H1 (cell line): ENCODE data around the gene MAP7. TPM values are rescaled to one million over a fixed set of nuclear protein-coding genes. Genes with fewer than 3 reads are reported as not detected.

ENCODE experiments used
- CTCF ChIA-PET: fragments of 300-600 bp; sonication (Branson Sonifier 250); formaldehyde crosslinking; loops from one replicate; lab custom pipeline; 2021; ENCODE audit not compliant: partially characterized antibody; lab: Charles Lee
- POLR2A ChIA-PET: fragments of 300-600 bp; sonication (Branson Sonifier 250); formaldehyde crosslinking; loops from one replicate; lab custom pipeline; 2021; ENCODE audit warnings: inconsistent platforms; ENCODE audit not compliant: partially characterized antibody; lab: Charles Lee
- DNase-seq, 2 experiments: peaks; one replicate each; pipeline versions ENCODE4 v3.0.0 to v3.0.0-alpha.2; 2010 to 2022; ENCODE audit warnings: low spot score in 2 of 2, low read depth in 1 of 2, mixed read lengths in 1 of 2
- FAIRE-seq: peaks from 2 replicates; lab custom pipeline; 2011; peaks lifted over from hg19 to GRCh38; lab: Jason Lieb, UNC
- H2AFZ ChIP-seq: 2 replicates; pipeline ENCODE4 v1.8.1; 2012; ENCODE audit warnings: low read length, inconsistent platforms
- H2AK5ac ChIP-seq: 2 replicates; pipeline ENCODE4 v1.6.1; 2013; ENCODE audit warnings: low read depth, low read length
- H2BK120ac ChIP-seq: replicated peaks from 2 replicates; pipeline ENCODE3; 2013; ENCODE audit warnings: low read depth, low read length, inconsistent platforms
- H2BK12ac ChIP-seq: 2 replicates; pipeline ENCODE4 v1.6.1; 2013; ENCODE audit warnings: low read depth, low read length
- H2BK15ac ChIP-seq: 2 replicates; pipeline ENCODE4 v1.6.1; 2013; ENCODE audit warnings: low read length
- H2BK20ac ChIP-seq: 2 replicates; pipeline ENCODE4 v1.6.1; 2013; ENCODE audit warnings: low read length
- H2BK5ac ChIP-seq: 2 replicates; pipeline ENCODE4 v1.6.1; 2013; ENCODE audit warnings: low read depth, low read length
- H3K14ac ChIP-seq: 2 replicates; pipeline ENCODE4 v1.6.1; 2013; ENCODE audit warnings: inconsistent platforms; ENCODE audit not compliant: insufficient read length
- H3K18ac ChIP-seq: 2 replicates; pipeline ENCODE4 v1.6.1; 2013; ENCODE audit warnings: low read length; ENCODE audit errors: extremely low read depth
- H3K23ac ChIP-seq: 2 replicates; pipeline ENCODE4 v1.6.1; 2013; ENCODE audit warnings: inconsistent platforms; ENCODE audit not compliant: insufficient read length
- H3K23me2 ChIP-seq: 2 replicates; pipeline ENCODE4 v1.6.1; 2013; ENCODE audit warnings: low read depth, low read length
- H3K27ac ChIP-seq: 2 replicates; pipeline ENCODE4 v1.6.1; 2011; ENCODE audit warnings: low read depth, low read length, inconsistent platforms
- H3K27me3 ChIP-seq, 4 experiments: replicated peaks in 1 of 4; 1 replicate in 1 of 4; 2 replicates in 3 of 4; pipeline versions ENCODE4 v1.6.1 to v1.8.1; 2011 to 2013; ENCODE audit warnings: low read length in 3 of 4, mild to moderate bottlenecking in 3 of 4, inconsistent platforms in 2 of 4, mixed read lengths in 2 of 4, moderate library complexity in 1 of 4; ENCODE audit not compliant: control insufficient read depth in 3 of 4, insufficient read depth in 3 of 4; ENCODE audit errors: extremely low read depth in 1 of 4
- H3K36me3 ChIP-seq, 4 experiments: 2 replicates each; pipeline versions ENCODE4 v1.6.1 to v1.8.1; 2011 to 2013; ENCODE audit warnings: mild to moderate bottlenecking in 4 of 4, low read length in 3 of 4, moderate library complexity in 2 of 4, control low read depth in 1 of 4, inconsistent platforms in 1 of 4; ENCODE audit not compliant: insufficient read depth in 4 of 4, control insufficient read depth in 2 of 4
- H3K4ac ChIP-seq: replicated peaks from 2 replicates; pipeline ENCODE3; 2013; ENCODE audit warnings: low read length, low read depth, mixed read lengths, inconsistent platforms; ENCODE audit not compliant: insufficient read length
- H3K4me1 ChIP-seq, 4 experiments: replicated peaks in 1 of 4; 1 replicate in 1 of 4; 2 replicates in 3 of 4; pipeline versions ENCODE4 v1.6.1 to v1.8.1; 2011 to 2013; ENCODE audit warnings: low read length in 3 of 4, inconsistent platforms in 2 of 4, mixed read lengths in 1 of 4; ENCODE audit not compliant: insufficient read depth in 4 of 4, control insufficient read depth in 3 of 4
- H3K4me2 ChIP-seq, 2 experiments: 2 replicates each; pipeline versions ENCODE4 v1.6.1 to v1.8.1; 2011 to 2013; ENCODE audit warnings: low read depth in 2 of 2, low read length in 2 of 2, control low read depth in 1 of 2, inconsistent platforms in 1 of 2, mild to moderate bottlenecking in 1 of 2; ENCODE audit not compliant: insufficient read depth in 1 of 2
- H3K4me3 ChIP-seq, 4 experiments: fragments of 200-600, 300-600 bp in 1 of 4; sonication (generic), shearing (Covaris generic), sonication (Bioruptor Twin) in 1 of 4; 2 replicates each; pipeline versions ENCODE4 v1.5.1 to v1.8.1; 2011 to 2016; ENCODE audit warnings: low read length in 4 of 4, low read depth in 3 of 4, control low read depth in 2 of 4, inconsistent platforms in 2 of 4, mild to moderate bottlenecking in 2 of 4, mixed read lengths in 1 of 4, moderate library complexity in 1 of 4; ENCODE audit not compliant: insufficient read depth in 2 of 4; ENCODE audit errors: extremely low read depth in 1 of 4
- H3K56ac ChIP-seq: replicated peaks from 2 replicates; pipeline ENCODE3; 2013; ENCODE audit warnings: low read depth, mild to moderate bottlenecking, mixed read lengths, low read length, inconsistent platforms; ENCODE audit not compliant: insufficient read length
- H3K79me1 ChIP-seq: 2 replicates; pipeline ENCODE4 v1.6.1; 2013; ENCODE audit warnings: low read depth, low read length, control low read depth
- H3K79me2 ChIP-seq, 2 experiments: 2 replicates each; pipeline versions ENCODE4 v1.6.1 to v1.8.1; 2012 to 2013; ENCODE audit warnings: low read length in 2 of 2, mild to moderate bottlenecking in 2 of 2, inconsistent platforms in 1 of 2; ENCODE audit not compliant: insufficient read depth in 2 of 2, control insufficient read depth in 1 of 2
- H3K9ac ChIP-seq, 4 experiments: replicated peaks in 1 of 4; 1 replicate in 1 of 4; 2 replicates in 3 of 4; pipeline versions ENCODE4 v1.6.1 to v1.8.1; 2011 to 2013; ENCODE audit warnings: low read depth in 3 of 4, low read length in 3 of 4, control low read depth in 2 of 4, mild to moderate bottlenecking in 2 of 4, moderate library complexity in 2 of 4, inconsistent platforms in 1 of 4; ENCODE audit errors: extremely low read depth in 1 of 4
- H3K9me3 ChIP-seq, 2 experiments: 2 replicates each; pipeline versions ENCODE4 v1.6.1 to v1.8.1; 2012 to 2013; ENCODE audit warnings: mild to moderate bottlenecking in 2 of 2, moderate library complexity in 2 of 2, control low read depth in 1 of 2, inconsistent platforms in 1 of 2, low read depth in 1 of 2, low read length in 1 of 2, mixed read lengths in 1 of 2; ENCODE audit not compliant: insufficient read depth in 2 of 2
- H4K20me1 ChIP-seq, 2 experiments: replicated peaks in 1 of 2; 2 replicates each; pipeline versions ENCODE3 to v1.8.1; 2011 to 2013; ENCODE audit warnings: inconsistent platforms in 2 of 2, low read length in 2 of 2, mild to moderate bottlenecking in 1 of 2; ENCODE audit not compliant: insufficient read depth in 2 of 2, control insufficient read depth in 1 of 2
- H4K5ac ChIP-seq: 2 replicates; pipeline ENCODE4 v1.6.1; 2013; ENCODE audit warnings: low read length, low read depth, mixed read lengths, inconsistent platforms; ENCODE audit not compliant: insufficient read length
- H4K8ac ChIP-seq: 2 replicates; pipeline ENCODE4 v1.8.0; 2013; ENCODE audit warnings: mild to moderate bottlenecking, moderate library complexity, low read length, inconsistent platforms; ENCODE audit not compliant: insufficient read depth; ENCODE audit errors: extremely low read depth
- H4K91ac ChIP-seq: replicated peaks from 2 replicates; pipeline ENCODE3; 2013; ENCODE audit warnings: low read length, mixed read lengths, inconsistent platforms; ENCODE audit not compliant: insufficient read length
- BRCA1 ChIP-seq: IDR thresholded peaks from 2 replicates; pipeline ENCODE4 v1.6.1; 2012; ENCODE audit warnings: low read depth, low read length, improper control_type of control experiment
- CHD1 ChIP-seq: IDR thresholded peaks from 2 replicates; pipeline ENCODE4 v1.6.1; 2012; ENCODE audit warnings: low read depth, low read length, improper control_type of control experiment
- GABPA ChIP-seq: IDR thresholded peaks from 2 replicates; pipeline ENCODE4 v1.6.1; 2011; ENCODE audit warnings: mild to moderate bottlenecking, low read length, moderate library complexity, borderline replicate concordance; ENCODE audit not compliant: insufficient read depth
- JUND ChIP-seq: IDR thresholded peaks from 2 replicates; pipeline ENCODE4 v1.6.1; 2011; ENCODE audit warnings: mild to moderate bottlenecking, improper control_type of control experiment, low read length
- KDM1A ChIP-seq: fragments of 200-600, 300-600 bp; sonication (generic); IDR thresholded peaks from 2 replicates; pipeline ENCODE4 v1.7.1; 2016; ENCODE audit warnings: mild to moderate bottlenecking, low read length, borderline replicate concordance
- MAFK ChIP-seq: IDR thresholded peaks from 2 replicates; pipeline ENCODE4 v1.6.1; 2012; ENCODE audit warnings: low read depth, mild to moderate bottlenecking, improper control_type of control experiment, low read length
- NRF1 ChIP-seq: IDR thresholded peaks from 2 replicates; pipeline ENCODE4 v1.6.1; 2011; ENCODE audit warnings: mild to moderate bottlenecking, low read depth, low read length, improper control_type of control experiment
- POLR2AphosphoS5 ChIP-seq: IDR thresholded peaks from 2 replicates; pipeline ENCODE4 v1.6.1; 2011; ENCODE audit warnings: low read depth, low read length
- RNF2 ChIP-seq: fragments of 200-900, 300-1000 bp; sonication (generic); IDR thresholded peaks from 2 replicates; pipeline ENCODE4 v1.7.1; 2016; ENCODE audit warnings: borderline replicate concordance, low read depth, mild to moderate bottlenecking, antibody characterized with exemption, low read length; ENCODE audit not compliant: poor library complexity, severe bottlenecking; ENCODE audit errors: missing control alignments
- SIN3A ChIP-seq, 2 experiments: IDR thresholded peaks in 1 of 2; conservative IDR thresholded peaks in 1 of 2; 2 replicates each; pipeline ENCODE4 v1.6.1; 2011 to 2012; ENCODE audit warnings: low read length in 2 of 2, improper control_type of control experiment in 1 of 2, low read depth in 1 of 2, mild to moderate bottlenecking in 1 of 2
- SP1 ChIP-seq: IDR thresholded peaks from 2 replicates; pipeline ENCODE4 v1.6.1; 2011; ENCODE audit warnings: low read depth, low read length
- SP2 ChIP-seq: IDR thresholded peaks from 2 replicates; pipeline ENCODE4 v1.6.1; 2012; ENCODE audit warnings: mild to moderate bottlenecking, low read length, inconsistent platforms
- SP4 ChIP-seq: IDR thresholded peaks from 2 replicates; pipeline ENCODE4 v1.6.1; 2012; ENCODE audit warnings: low read length, inconsistent platforms
- WGBS, 2 experiments: shearing (Covaris generic) in 1 of 2; methylation state at CpG; one replicate each; pipeline versions ENCODE4 v1.1.6 to v1.1.7; 2013 to 2015; ENCODE audit warnings: low lambda C conversion rate in 2 of 2, mixed read lengths in 2 of 2, inconsistent platforms in 1 of 2, low coverage in 1 of 2, missing lambda C conversion rate in 1 of 2; ENCODE audit not compliant: insufficient replicate concordance in 2 of 2, insufficient coverage in 1 of 2, insufficient read length in 1 of 2; ENCODE audit errors: extremely low coverage in 1 of 2, missing lambda C conversion rate in 1 of 2; 5-methylcytosine and 5-hydroxymethylcytosine counted together
- polyA plus RNA-seq, 7 experiments: library from polyadenylated mRNA; depleted of rRNA in 3 of 7; stranded (reverse) in 5 of 7; unstranded in 2 of 7; fragments of >200 nt in 5 of 7; fragments of 200-250 nt in 2 of 7; gene quantifications; 1 replicate in 5 of 7; 2 replicates in 1 of 7; 4 replicates in 1 of 7; pipeline versions ENCODE4 v1.2.1 to v1.2.3, GENCODE V29; 2011 to 2013; ENCODE audit warnings: missing spikeins in 2 of 7, mixed read lengths in 2 of 7
- total RNA-seq: library from RNA; stranded (reverse); fragmentation: NEBNext Ultra II Directional; extraction: Animal tissue kit (Norgen Biotek cat#: 25700); gene quantifications from 2 replicates; pipeline ENCODE4 v1.2.1, GENCODE V29; 2021
- TF ChIP-seq, protein P1 (sequence below): IDR thresholded peaks from 2 replicates; pipeline ENCODE4 v1.6.1; 2011; ENCODE audit warnings: low read depth, mild to moderate bottlenecking, low read length; ENCODE audit not compliant: insufficient read depth

The MAP7 gene
- total and polyA plus RNA-seq, 2 of the 8 experiments (the other 6 are each of a cell fraction or from before 2014, with no cell fraction given) = 13.5 to 66.9 TPM

DNA sequence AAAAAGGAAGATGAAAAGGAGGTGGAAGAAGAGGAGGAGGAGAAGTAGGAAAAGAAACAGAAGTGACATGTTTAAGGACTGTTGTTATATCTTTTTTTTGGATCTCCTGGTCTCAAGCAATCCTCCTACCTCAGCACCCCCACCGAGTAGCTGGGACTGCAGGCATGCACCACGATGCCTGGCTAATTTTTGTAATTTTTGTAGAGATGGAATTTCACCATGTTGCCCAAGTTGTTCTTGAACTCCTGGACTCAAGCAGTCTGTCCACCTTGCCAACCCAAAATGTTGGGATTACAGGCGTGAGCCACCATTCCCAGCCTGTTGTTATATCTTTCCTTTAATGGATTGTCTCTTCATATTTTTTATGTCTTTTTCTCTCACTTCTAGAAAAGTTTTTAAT is 241.1 kb downstream of the MAP7 start:
- 82% methylated on average over 3 of the region's 3 CpGs; no CpG with 5 or more reads in 1 of the 2 experiments for WGBS, 2 experiments
- Histone ChIP-seq H3K79me1 (no peaks in the 10 kb centered on the region), H3K14ac (no peak overlapping the region), H3K4ac (no peak overlapping the region), H3K27ac (no peak overlapping the region), H2AFZ (no peak overlapping the region), H3K9ac (no peak overlapping the region), H4K91ac (no peak overlapping the region), H3K36me3 (no peaks in the 10 kb centered on the region), H2AK5ac (no peak overlapping the region), H4K8ac (no peak overlapping the region), H2BK5ac (no peak overlapping the region), H3K9me3 (no peaks in the 10 kb centered on the region), H4K20me1 (no peaks in the 10 kb centered on the region), H2BK12ac (no peak overlapping the region), H2BK20ac (no peak overlapping the region), H2BK15ac (no peak overlapping the region), H3K56ac (no peak overlapping the region), H4K5ac (no peak overlapping the region), H3K23ac (no peak overlapping the region), H3K23me2 (no peaks in the 10 kb centered on the region), H3K79me2 (no peaks in the 10 kb centered on the region), H3K4me2 (no peak overlapping the region), H3K27me3 (no peaks in the 10 kb centered on the region), H2BK120ac (no peak overlapping the region), H3K18ac (no peak overlapping the region), H3K4me1 (no peaks in the 10 kb centered on the region), H3K4me3 (no peak overlapping the region)
- CTCF ChIA-PET = interaction anchor here (4.3 kb wide), 1 partner anchor 8 kb away, joined by 23 read pairs; no protein-coding TSS in a partner anchor
- FAIRE-seq = no peak
- POLR2A ChIA-PET = interaction anchor here (2.0 kb wide), 1 partner anchor 21 kb away, joined by 8 read pairs; no protein-coding TSS in a partner anchor
- no peak for DNase-seq
- TF ChIP-seq POLR2AphosphoS5 (no peak), SP4 (no peak), SP1 (no peak), KDM1A (no peak), BRCA1 (no peak), SP2 (no peak), NRF1 (no peak), MAFK (no peak), RNF2 (no peak), JUND (no peak), GABPA (no peak), CHD1 (no peak), SIN3A (conservative IDR thresholded peaks at IDR 0.05 in 1 of 2, IDR thresholded peaks at IDR 0.05 in 1 of 2; ENCODE audit: low read depth in 1 of 2, low read length in 2 of 2) (no peak)
- TF ChIP-seq, protein P1, sequence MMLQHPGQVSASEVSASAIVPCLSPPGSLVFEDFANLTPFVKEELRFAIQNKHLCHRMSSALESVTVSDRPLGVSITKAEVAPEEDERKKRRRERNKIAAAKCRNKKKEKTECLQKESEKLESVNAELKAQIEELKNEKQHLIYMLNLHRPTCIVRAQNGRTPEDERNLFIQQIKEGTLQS = no peak
